ENCODE data around the gene NFIB. TPM values are rescaled to one million over a fixed set of nuclear protein-coding genes. Genes with fewer than 3 reads are reported as not detected.

NFIB gene
- total and polyA plus RNA-seq, 10 of the 15 experiments (the other 5 are each of a cell fraction or from before 2014, with no cell fraction given) = under 0.01 to 0.19 (median 0.05) TPM; not detected in 3

DNA sequence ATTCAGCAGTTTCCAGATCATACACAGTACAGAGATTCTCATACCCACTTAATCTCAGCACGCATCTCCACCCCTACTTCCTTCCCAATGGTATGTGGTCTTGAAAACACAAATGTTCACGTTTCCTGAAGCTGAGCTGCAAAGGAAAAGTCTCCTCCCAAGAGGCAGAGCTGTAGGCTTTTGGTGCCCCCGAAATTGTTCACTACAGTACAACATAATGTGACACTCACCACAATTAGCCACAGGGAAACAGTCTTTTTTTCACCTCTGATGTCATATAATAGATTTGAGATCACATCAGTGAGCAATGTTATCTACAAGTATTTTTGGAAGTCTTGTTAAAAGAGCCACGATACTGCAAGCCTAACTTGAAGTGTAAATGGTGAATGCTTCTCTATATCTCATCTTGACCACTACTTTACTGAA is 40.2 kb downstream of the NFIB start:
- H3K27ac ChIP-seq (ENCODE audit: control insufficient read depth, insufficient read depth) = no peak overlapping the region
- DNase-seq (ENCODE audit: low read depth, low spot score) (no peak), FAIRE-seq (no peak), ATAC-seq (no peak)
- in situ Hi-C loops (cut with MboI) (no loop called here), intact Hi-C loops (cut with micrococcal nuclease; ENCODE audit: unreplicated experiment) (no loop called here)
- H3K27me3 ChIP-seq (replicated peaks in 1 of 2; ENCODE audit: control insufficient read depth in 2 of 2, insufficient read depth in 2 of 2, low read length in 1 of 2) = no peaks in the 10 kb centered on the region
- no peaks in the 10 kb centered on the region for H3K9me3 ChIP-seq (replicated peaks; ENCODE audit: control insufficient read depth, insufficient read depth, low read length)
- H3K36me3 ChIP-seq (ENCODE audit: control insufficient read depth in 2 of 2, insufficient read depth in 2 of 2, low read length in 1 of 2) = no peaks in the 10 kb centered on the region
- no peak overlapping the region for H3K4me2 ChIP-seq (ENCODE audit: control insufficient read depth, insufficient read depth)
- no peak overlapping the region for H3K4me3 ChIP-seq
- no peaks in the 10 kb centered on the region for H3K79me2 ChIP-seq (ENCODE audit: control insufficient read depth, insufficient read depth, low read length)
- ChIA-PET RAD21 (ENCODE audit: unreplicated experiment) (no interaction called here), SMC1A (ENCODE audit: uncharacterized antibody, unreplicated experiment) (no interaction called here), POLR2A (no interaction called here), CTCF (interaction anchor here (1.5 kb wide), 1 partner anchor 79 kb away, joined by 3 read pairs; no protein-coding TSS in a partner anchor)
- no peaks in the 10 kb centered on the region for H3K4me1 ChIP-seq (ENCODE audit: control insufficient read depth, insufficient read depth, low read length)
- BruUV-seq (replicated peaks) = no TSS peak
- H4K20me1 ChIP-seq (ENCODE audit: control insufficient read depth, insufficient read depth) = no peaks in the 10 kb centered on the region
- H2AFZ ChIP-seq (ENCODE audit: control insufficient read depth, low read depth, low read length) = no peak overlapping the region
- no peak overlapping the region for H3K9ac ChIP-seq (ENCODE audit: control insufficient read depth, insufficient read depth, low read length)
- 16% methylated on average over 4 of the region's 4 CpGs for WGBS (ENCODE audit: insufficient coverage, insufficient replicate concordance, low lambda C conversion rate, missing lambda C conversion rate)
- no peak for TF ChIP-seq NR2C1 (IDR thresholded peaks at IDR 0.05)
- no peak for TF ChIP-seq ZNF217 (IDR thresholded peaks at IDR 0.05)
- no peak for TF ChIP-seq NFXL1 (IDR thresholded peaks at IDR 0.05; ENCODE audit: borderline replicate concordance)
- TF ChIP-seq, protein P1, sequence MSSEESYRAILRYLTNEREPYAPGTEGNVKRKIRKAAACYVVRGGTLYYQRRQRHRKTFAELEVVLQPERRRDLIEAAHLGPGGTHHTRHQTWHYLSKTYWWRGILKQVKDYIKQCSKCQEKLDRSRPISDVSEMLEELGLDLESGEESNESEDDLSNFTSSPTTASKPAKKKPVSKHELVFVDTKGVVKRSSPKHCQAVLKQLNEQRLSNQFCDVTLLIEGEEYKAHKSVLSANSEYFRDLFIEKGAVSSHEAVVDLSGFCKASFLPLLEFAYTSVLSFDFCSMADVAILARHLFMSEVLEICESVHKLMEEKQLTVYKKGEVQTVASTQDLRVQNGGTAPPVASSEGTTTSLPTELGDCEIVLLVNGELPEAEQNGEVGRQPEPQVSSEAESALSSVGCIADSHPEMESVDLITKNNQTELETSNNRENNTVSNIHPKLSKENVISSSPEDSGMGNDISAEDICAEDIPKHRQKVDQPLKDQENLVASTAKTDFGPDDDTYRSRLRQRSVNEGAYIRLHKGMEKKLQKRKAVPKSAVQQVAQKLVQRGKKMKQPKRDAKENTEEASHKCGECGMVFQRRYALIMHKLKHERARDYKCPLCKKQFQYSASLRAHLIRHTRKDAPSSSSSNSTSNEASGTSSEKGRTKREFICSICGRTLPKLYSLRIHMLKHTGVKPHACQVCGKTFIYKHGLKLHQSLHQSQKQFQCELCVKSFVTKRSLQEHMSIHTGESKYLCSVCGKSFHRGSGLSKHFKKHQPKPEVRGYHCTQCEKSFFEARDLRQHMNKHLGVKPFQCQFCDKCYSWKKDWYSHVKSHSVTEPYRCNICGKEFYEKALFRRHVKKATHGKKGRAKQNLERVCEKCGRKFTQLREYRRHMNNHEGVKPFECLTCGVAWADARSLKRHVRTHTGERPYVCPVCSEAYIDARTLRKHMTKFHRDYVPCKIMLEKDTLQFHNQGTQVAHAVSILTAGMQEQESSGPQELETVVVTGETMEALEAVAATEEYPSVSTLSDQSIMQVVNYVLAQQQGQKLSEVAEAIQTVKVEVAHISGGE (CRISPR knock-in tag; IDR thresholded peaks at IDR 0.05) = no peak
- TF ChIP-seq CBFB (IDR thresholded peaks at IDR 0.05; ENCODE audit: low read depth) = no peak
- TF ChIP-seq, protein P2, sequence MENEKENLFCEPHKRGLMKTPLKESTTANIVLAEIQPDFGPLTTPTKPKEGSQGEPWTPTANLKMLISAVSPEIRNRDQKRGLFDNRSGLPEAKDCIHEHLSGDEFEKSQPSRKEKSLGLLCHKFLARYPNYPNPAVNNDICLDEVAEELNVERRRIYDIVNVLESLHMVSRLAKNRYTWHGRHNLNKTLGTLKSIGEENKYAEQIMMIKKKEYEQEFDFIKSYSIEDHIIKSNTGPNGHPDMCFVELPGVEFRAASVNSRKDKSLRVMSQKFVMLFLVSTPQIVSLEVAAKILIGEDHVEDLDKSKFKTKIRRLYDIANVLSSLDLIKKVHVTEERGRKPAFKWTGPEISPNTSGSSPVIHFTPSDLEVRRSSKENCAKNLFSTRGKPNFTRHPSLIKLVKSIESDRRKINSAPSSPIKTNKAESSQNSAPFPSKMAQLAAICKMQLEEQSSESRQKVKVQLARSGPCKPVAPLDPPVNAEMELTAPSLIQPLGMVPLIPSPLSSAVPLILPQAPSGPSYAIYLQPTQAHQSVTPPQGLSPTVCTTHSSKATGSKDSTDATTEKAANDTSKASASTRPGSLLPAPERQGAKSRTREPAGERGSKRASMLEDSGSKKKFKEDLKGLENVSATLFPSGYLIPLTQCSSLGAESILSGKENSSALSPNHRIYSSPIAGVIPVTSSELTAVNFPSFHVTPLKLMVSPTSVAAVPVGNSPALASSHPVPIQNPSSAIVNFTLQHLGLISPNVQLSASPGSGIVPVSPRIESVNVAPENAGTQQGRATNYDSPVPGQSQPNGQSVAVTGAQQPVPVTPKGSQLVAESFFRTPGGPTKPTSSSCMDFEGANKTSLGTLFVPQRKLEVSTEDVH (IDR thresholded peaks at IDR 0.05; ENCODE audit: low read depth, partially characterized antibody) = no peak
- TF ChIP-seq NBN (IDR thresholded peaks at IDR 0.05) = no peak
- no peak for TF ChIP-seq ZNF687 (IDR thresholded peaks at IDR 0.05)
- no peak for TF ChIP-seq GABPA (IDR thresholded peaks at IDR 0.05; ENCODE audit: low read depth)
- TF ChIP-seq CEBPB (IDR thresholded peaks at IDR 0.05; ENCODE audit: borderline replicate concordance in 1 of 2, low read depth in 2 of 2, low read length in 2 of 2) = no peak
- TF ChIP-seq RBBP5 (conservative IDR thresholded peaks at IDR 0.05) = no peak
- no peak for TF ChIP-seq BCL11A (IDR thresholded peaks at IDR 0.05; ENCODE audit: low read depth, low read length)
- TF ChIP-seq SMAD5 (IDR thresholded peaks at IDR 0.05; ENCODE audit: low read depth) = no peak

All from GM12878 (cell line).